Liver (tissue), 9 donors: ENCODE data around the gene FAM200C. TPM values are rescaled to one million over a fixed set of nuclear protein-coding genes. Genes with fewer than 3 reads are reported as not detected.

Experiments used
- DNase-seq: peaks from one replicate; pipeline ENCODE4 v3.0.0-alpha.2; 2017; ENCODE audit warnings: low spot score
- H3K27ac ChIP-seq, 2 donors: one replicate each; pipeline ENCODE4 v1.7.0; 2013; ENCODE audit warnings: inconsistent platforms in 2 of 2, low read length in 2 of 2, control low read depth in 1 of 2, low read depth in 1 of 2, mild to moderate bottlenecking in 1 of 2
- H3K27me3 ChIP-seq, 4 donors: one replicate each; pipeline versions ENCODE4 v1.6.1 to v1.7.0; 2013; ENCODE audit warnings: low read length in 3 of 4, inconsistent platforms in 1 of 4, mild to moderate bottlenecking in 1 of 4, moderate library complexity in 1 of 4; ENCODE audit not compliant: control insufficient read depth in 4 of 4, insufficient read depth in 4 of 4
- H3K36me3 ChIP-seq, 4 donors: one replicate each; pipeline versions ENCODE4 v1.6.1 to v1.7.0; 2013; ENCODE audit warnings: low read length in 3 of 4, mild to moderate bottlenecking in 3 of 4, low read depth in 1 of 4, moderate library complexity in 1 of 4; ENCODE audit not compliant: control insufficient read depth in 4 of 4, insufficient read depth in 3 of 4
- H3K4me1 ChIP-seq, 4 donors: one replicate each; pipeline versions ENCODE4 v1.6.1 to v1.7.0; 2013; ENCODE audit warnings: low read length in 3 of 4, mild to moderate bottlenecking in 3 of 4, moderate library complexity in 1 of 4; ENCODE audit not compliant: control insufficient read depth in 4 of 4, insufficient read depth in 4 of 4
- H3K4me3 ChIP-seq, 3 donors: one replicate each; pipeline versions ENCODE4 v1.6.1 to v1.7.0; 2013; ENCODE audit warnings: low read length in 3 of 3, control low read depth in 1 of 3, low read depth in 1 of 3, mild to moderate bottlenecking in 1 of 3
- H3K9ac ChIP-seq, 2 donors: one replicate each; pipeline ENCODE4 v1.7.0; 2013; ENCODE audit warnings: low read length in 2 of 2, mild to moderate bottlenecking in 2 of 2, moderate library complexity in 2 of 2, control low read depth in 1 of 2, low read depth in 1 of 2
- H3K9me3 ChIP-seq, 4 donors: one replicate each; pipeline versions ENCODE4 v1.6.1 to v1.7.0; 2013; ENCODE audit warnings: low read length in 3 of 4; ENCODE audit not compliant: control insufficient read depth in 4 of 4
- FOXA1 ChIP-seq: IDR thresholded peaks from 2 replicates; pipeline ENCODE4 v1.6.1; 2016; ENCODE audit warnings: antibody characterized with exemption
- GABPA ChIP-seq, 2 donors: IDR thresholded peaks in 1 of 2; conservative IDR thresholded peaks in 1 of 2; 2 replicates each; pipeline ENCODE4 v1.6.1; 2016; ENCODE audit warnings: antibody characterized with exemption in 2 of 2, mild to moderate bottlenecking in 1 of 2, moderate library complexity in 1 of 2
- HNF4A ChIP-seq, 2 donors: conservative IDR thresholded peaks; 2 replicates each; pipeline ENCODE4 v1.6.1; 2016; ENCODE audit warnings: antibody characterized with exemption in 2 of 2, mild to moderate bottlenecking in 2 of 2
- JUND ChIP-seq, 2 donors: IDR thresholded peaks; 2 replicates each; pipeline ENCODE4 v1.6.1; 2016; ENCODE audit warnings: antibody characterized with exemption in 2 of 2
- NR2F2 ChIP-seq: IDR thresholded peaks from 2 replicates; pipeline ENCODE4 v1.6.1; 2016; ENCODE audit warnings: antibody characterized with exemption
- RAD21 ChIP-seq, 2 donors: IDR thresholded peaks; 2 replicates each; pipeline ENCODE4 v1.6.1; 2016; ENCODE audit warnings: antibody characterized with exemption in 2 of 2, mild to moderate bottlenecking in 2 of 2
- SP1 ChIP-seq: IDR thresholded peaks from 2 replicates; pipeline ENCODE4 v1.6.1; 2018; ENCODE audit warnings: antibody characterized with exemption, mild to moderate bottlenecking
- TAF1 ChIP-seq: conservative IDR thresholded peaks from 2 replicates; pipeline ENCODE4 v1.6.1; 2016; ENCODE audit warnings: antibody characterized with exemption, mild to moderate bottlenecking
- YY1 ChIP-seq: IDR thresholded peaks from 2 replicates; pipeline ENCODE4 v1.6.1; 2016; ENCODE audit warnings: antibody characterized with exemption, mild to moderate bottlenecking
- WGBS: extraction: QIAGEN DNeasy Blood & Tissue Kit; methylation state at CpG from one replicate; pipeline ENCODE4 v1.1.7; 2013; 5-methylcytosine and 5-hydroxymethylcytosine counted together
- polyA plus RNA-seq, 2 donors: library from polyadenylated mRNA; stranded (reverse) in 1 of 2; unstranded in 1 of 2; fragments of 200-250 nt in 1 of 2; fragments of >200 nt in 1 of 2; fragmentation: Nextera tagmentation in 1 of 2; extraction: Ambion mirVana in 1 of 2; gene quantifications; one replicate each; pipeline versions ENCODE4 v1.2.1 to v1.2.3, GENCODE V29; 2013 to 2015
- total RNA-seq, 2 donors: library from RNA; depleted of rRNA; stranded (reverse); fragments of >200 nt; gene quantifications; one replicate each; pipeline ENCODE4 v1.2.3, GENCODE V29; 2014
- TF ChIP-seq, protein P1 (sequence below): fragments of 150-350 bp; IDR thresholded peaks from 2 replicates; pipeline ENCODE4 v1.5.1; 2017; ENCODE audit warnings: improper control_type of control experiment, low read depth, low read length; ENCODE audit not compliant: missing input control
- TF ChIP-seq, protein P2 (sequence below): IDR thresholded peaks from 2 replicates; pipeline ENCODE4 v1.6.1; 2016; ENCODE audit warnings: antibody characterized with exemption, mild to moderate bottlenecking
- TF ChIP-seq, protein P3 (sequence below): IDR thresholded peaks from 2 replicates; pipeline ENCODE4 v1.6.1; 2016; ENCODE audit warnings: antibody characterized with exemption
- donor health status: healthy.
- donor health status: healthy.
- donor health status: healthy.
- donor health status: healthy.
- donor health status: healthy.

Gene FAM200C
- total and polyA plus RNA-seq, 4 donors: 0.57 to 2.9 (median 1.3) TPM

GRCh38 chr5:160366230-160366629 is 33.6 kb downstream of the FAM200C start:
- H3K4me1 ChIP-seq: peaks cover 0 to 3% (median 1%) of the 10 kb centered on the region in 4 donors
- no peak for DNase-seq
- H3K36me3 ChIP-seq: no peaks in the 10 kb centered on the region
- no peak overlapping the region for H3K9ac ChIP-seq
- no peak overlapping the region for H3K4me3 ChIP-seq
- TF ChIP-seq NR2F2 (no peak), HNF4A (conservative IDR thresholded peaks at IDR 0.05) (no peak), RAD21 (IDR thresholded peaks at IDR 0.05) (no peak)
- TF ChIP-seq, protein P1, sequence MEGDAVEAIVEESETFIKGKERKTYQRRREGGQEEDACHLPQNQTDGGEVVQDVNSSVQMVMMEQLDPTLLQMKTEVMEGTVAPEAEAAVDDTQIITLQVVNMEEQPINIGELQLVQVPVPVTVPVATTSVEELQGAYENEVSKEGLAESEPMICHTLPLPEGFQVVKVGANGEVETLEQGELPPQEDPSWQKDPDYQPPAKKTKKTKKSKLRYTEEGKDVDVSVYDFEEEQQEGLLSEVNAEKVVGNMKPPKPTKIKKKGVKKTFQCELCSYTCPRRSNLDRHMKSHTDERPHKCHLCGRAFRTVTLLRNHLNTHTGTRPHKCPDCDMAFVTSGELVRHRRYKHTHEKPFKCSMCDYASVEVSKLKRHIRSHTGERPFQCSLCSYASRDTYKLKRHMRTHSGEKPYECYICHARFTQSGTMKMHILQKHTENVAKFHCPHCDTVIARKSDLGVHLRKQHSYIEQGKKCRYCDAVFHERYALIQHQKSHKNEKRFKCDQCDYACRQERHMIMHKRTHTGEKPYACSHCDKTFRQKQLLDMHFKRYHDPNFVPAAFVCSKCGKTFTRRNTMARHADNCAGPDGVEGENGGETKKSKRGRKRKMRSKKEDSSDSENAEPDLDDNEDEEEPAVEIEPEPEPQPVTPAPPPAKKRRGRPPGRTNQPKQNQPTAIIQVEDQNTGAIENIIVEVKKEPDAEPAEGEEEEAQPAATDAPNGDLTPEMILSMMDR: no peak
- H3K27me3 ChIP-seq: peaks cover 0 to 6% (median 5%) of the 10 kb centered on the region in 4 donors
- no peak overlapping the region for H3K27ac ChIP-seq
- H3K9me3 ChIP-seq: no peaks in the 10 kb centered on the region
- 83% methylated on average over 2 of the region's 2 CpGs for WGBS

DNA sequence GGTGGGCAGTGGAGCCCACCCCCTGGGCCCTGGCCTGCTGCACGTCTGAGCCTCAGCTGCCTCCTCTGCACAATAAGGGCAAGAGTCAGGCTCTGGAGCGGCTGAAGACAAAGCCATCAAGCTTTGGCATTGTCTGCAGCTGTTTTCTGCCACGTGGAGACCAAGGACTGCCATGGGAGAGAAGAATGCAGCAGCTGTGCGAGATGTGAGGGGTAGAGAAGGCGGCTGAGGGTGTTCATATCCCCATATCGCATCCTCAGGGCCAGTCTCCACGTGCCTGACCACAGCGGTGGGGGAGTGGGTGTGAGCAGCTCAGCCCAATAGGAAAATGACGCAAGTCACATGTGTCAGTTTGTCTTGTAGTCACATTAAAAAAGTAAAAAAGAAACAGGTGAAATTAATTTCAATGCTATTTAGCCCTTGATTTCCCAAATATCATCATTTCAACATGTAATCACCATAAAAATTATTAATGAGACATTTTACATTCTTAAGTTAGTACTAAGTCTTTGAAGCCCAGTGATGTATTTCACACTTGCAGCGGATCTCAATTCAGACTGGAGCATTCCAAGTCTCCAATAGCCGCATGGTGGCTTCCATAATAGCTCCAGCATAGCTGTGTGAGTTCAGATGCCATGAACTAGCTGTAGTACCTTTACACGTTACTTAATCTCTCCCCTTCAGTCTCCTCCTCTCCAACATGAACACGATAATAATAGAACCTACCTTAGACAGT is 36.0 kb downstream of the FAM200C start:
- Histone ChIP-seq H3K4me3 (no peak overlapping the region), H3K4me1 (no peaks in the 10 kb centered on the region), H3K27ac (no peak overlapping the region), H3K27me3 (no peaks in the 10 kb centered on the region), H3K9ac (no peak overlapping the region), H3K9me3 (no peaks in the 10 kb centered on the region), H3K36me3 (no peaks in the 10 kb centered on the region)
- whole genome bisulfite sequencing: 84% methylated on average over 13 of the region's 13 CpGs
- no peak for TF ChIP-seq JUND (IDR thresholded peaks at IDR 0.05)
- TF ChIP-seq TAF1: no peak
- TF ChIP-seq, protein P2, sequence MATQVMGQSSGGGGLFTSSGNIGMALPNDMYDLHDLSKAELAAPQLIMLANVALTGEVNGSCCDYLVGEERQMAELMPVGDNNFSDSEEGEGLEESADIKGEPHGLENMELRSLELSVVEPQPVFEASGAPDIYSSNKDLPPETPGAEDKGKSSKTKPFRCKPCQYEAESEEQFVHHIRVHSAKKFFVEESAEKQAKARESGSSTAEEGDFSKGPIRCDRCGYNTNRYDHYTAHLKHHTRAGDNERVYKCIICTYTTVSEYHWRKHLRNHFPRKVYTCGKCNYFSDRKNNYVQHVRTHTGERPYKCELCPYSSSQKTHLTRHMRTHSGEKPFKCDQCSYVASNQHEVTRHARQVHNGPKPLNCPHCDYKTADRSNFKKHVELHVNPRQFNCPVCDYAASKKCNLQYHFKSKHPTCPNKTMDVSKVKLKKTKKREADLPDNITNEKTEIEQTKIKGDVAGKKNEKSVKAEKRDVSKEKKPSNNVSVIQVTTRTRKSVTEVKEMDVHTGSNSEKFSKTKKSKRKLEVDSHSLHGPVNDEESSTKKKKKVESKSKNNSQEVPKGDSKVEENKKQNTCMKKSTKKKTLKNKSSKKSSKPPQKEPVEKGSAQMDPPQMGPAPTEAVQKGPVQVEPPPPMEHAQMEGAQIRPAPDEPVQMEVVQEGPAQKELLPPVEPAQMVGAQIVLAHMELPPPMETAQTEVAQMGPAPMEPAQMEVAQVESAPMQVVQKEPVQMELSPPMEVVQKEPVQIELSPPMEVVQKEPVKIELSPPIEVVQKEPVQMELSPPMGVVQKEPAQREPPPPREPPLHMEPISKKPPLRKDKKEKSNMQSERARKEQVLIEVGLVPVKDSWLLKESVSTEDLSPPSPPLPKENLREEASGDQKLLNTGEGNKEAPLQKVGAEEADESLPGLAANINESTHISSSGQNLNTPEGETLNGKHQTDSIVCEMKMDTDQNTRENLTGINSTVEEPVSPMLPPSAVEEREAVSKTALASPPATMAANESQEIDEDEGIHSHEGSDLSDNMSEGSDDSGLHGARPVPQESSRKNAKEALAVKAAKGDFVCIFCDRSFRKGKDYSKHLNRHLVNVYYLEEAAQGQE: no peak
- TF ChIP-seq, protein P3, sequence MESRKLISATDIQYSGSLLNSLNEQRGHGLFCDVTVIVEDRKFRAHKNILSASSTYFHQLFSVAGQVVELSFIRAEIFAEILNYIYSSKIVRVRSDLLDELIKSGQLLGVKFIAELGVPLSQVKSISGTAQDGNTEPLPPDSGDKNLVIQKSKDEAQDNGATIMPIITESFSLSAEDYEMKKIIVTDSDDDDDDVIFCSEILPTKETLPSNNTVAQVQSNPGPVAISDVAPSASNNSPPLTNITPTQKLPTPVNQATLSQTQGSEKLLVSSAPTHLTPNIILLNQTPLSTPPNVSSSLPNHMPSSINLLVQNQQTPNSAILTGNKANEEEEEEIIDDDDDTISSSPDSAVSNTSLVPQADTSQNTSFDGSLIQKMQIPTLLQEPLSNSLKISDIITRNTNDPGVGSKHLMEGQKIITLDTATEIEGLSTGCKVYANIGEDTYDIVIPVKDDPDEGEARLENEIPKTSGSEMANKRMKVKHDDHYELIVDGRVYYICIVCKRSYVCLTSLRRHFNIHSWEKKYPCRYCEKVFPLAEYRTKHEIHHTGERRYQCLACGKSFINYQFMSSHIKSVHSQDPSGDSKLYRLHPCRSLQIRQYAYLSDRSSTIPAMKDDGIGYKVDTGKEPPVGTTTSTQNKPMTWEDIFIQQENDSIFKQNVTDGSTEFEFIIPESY: no peak
- no peak for TF ChIP-seq YY1
- no peak for DNase-seq

- no peak overlapping the region for H3K4me3 ChIP-seq
- H3K36me3 ChIP-seq: no peaks in the 10 kb centered on the region
- DNase-seq: no peak
- H3K9me3 ChIP-seq: no peaks in the 10 kb centered on the region
- H3K9ac ChIP-seq: no peak overlapping the region
- H3K4me1 ChIP-seq: no peaks in the 10 kb centered on the region
- no peak overlapping the region for H3K27ac ChIP-seq
- no peak for TF ChIP-seq JUND (IDR thresholded peaks at IDR 0.05)
- TF ChIP-seq, protein P2: no peak
- no peak for TF ChIP-seq NR2F2
- no peak for TF ChIP-seq GABPA (IDR thresholded peaks at IDR 0.05 in 1 of 2, conservative IDR thresholded peaks at IDR 0.05 in 1 of 2)
- TF ChIP-seq RAD21 (IDR thresholded peaks at IDR 0.05): no peak
- TF ChIP-seq SP1: no peak
- no peak for TF ChIP-seq FOXA1
- WGBS: 81% methylated on average over 3 of the region's 3 CpGs
- no peaks in the 10 kb centered on the region for H3K27me3 ChIP-seq
Measured at GRCh38 chr5:160363211-160363610, 36.6 kb downstream of the FAM200C start.
